ENCODE results near the gene RHNO1. TPM values are rescaled to one million over a fixed set of nuclear protein-coding genes. Genes with fewer than 3 reads are reported as not detected.
A peak's percentile ranks its signal among the peaks of the same experiment; 100 is the strongest.

The RHNO1 gene
- total and polyA plus RNA-seq, 11 donors = 3.1 to 15.0 (median 5.7) TPM

DNA sequence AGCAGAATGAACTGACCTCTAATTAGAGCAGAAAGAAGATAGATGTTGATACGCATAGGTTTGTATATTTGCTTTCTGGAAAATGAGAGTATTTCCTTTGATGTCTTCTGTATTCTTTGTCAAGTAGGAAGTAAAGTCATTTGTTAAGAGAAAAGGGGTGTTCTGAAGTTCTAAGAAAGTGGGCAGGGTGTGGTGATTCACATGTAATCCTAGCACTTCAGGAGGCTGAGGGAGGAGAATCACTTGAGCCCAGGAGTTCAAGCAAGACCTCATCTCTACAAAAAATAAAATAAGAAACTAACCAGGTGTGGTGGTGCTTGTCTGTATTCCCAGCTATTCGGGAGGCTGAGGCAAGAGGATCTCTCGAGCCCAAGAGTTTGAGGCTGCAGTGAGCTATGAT lies 2.8 kb downstream of the RHNO1 start:
- ATAC-seq (no peak), DNase-seq (no peak)
- Histone ChIP-seq H3K9me3 (no peaks in the 10 kb centered on the region), H3K27ac (no peak overlapping the region), H3K36me3 (peaks cover 0 to 9% (median 0%) of the 10 kb centered on the region in 9 donors), H3K4me1 (peaks cover 0 to 33% (median 16%) of the 10 kb centered on the region in 12 donors), H3K27me3 (no peaks in the 10 kb centered on the region), H3K4me3 (no peak overlapping the region)
- TF ChIP-seq POLR2A (IDR thresholded peaks at IDR 0.05) = no peak
- TF ChIP-seq, protein P1, sequence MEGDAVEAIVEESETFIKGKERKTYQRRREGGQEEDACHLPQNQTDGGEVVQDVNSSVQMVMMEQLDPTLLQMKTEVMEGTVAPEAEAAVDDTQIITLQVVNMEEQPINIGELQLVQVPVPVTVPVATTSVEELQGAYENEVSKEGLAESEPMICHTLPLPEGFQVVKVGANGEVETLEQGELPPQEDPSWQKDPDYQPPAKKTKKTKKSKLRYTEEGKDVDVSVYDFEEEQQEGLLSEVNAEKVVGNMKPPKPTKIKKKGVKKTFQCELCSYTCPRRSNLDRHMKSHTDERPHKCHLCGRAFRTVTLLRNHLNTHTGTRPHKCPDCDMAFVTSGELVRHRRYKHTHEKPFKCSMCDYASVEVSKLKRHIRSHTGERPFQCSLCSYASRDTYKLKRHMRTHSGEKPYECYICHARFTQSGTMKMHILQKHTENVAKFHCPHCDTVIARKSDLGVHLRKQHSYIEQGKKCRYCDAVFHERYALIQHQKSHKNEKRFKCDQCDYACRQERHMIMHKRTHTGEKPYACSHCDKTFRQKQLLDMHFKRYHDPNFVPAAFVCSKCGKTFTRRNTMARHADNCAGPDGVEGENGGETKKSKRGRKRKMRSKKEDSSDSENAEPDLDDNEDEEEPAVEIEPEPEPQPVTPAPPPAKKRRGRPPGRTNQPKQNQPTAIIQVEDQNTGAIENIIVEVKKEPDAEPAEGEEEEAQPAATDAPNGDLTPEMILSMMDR (IDR thresholded peaks at IDR 0.05) = no peak
- intact Hi-C loops (cut with DNase I) = loop anchor here in 4 of 10 donors (10.0 kb wide), 2 partner anchors 65 to 155 kb away; no protein-coding TSS in a partner anchor
- WGBS, 4 donors = 97 to 100% (median 97%) methylated on average over 3 of the region's 3 CpGs

DNA sequence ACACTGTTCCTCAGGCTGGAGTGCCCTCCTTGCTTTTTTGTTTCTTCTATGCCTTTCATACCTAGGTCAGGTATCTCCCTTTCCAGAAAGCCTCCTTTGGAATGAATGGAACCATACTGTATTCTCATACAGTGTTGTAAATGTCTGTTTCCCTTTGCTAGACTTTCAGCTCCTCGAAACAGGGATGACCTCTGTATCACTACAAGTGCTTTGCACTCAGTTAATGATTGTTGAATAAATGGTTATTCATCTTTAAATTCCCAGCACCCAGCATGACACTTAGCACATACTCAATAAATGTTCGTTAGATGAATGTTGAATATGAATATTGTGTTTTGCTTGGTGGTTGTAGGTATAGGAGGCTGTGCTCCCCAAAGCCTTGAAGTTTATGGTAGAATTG lies 7.8 kb downstream of the RHNO1 start:
- TF ChIP-seq POLR2A (IDR thresholded peaks at IDR 0.05) = no peak
- TF ChIP-seq, protein P1 (IDR thresholded peaks at IDR 0.05) = no peak
- intact Hi-C loops (cut with DNase I) = loop anchor here (1.0 to 10.0 kb wide), 9 partner anchors 57 to 152 kb away; partner anchors contain the start of gene TEAD4 (in 1 of the 10)
- no peak overlapping the region for H3K4me3 ChIP-seq
- ATAC-seq (no peak), DNase-seq (no peak)
- H3K4me1 ChIP-seq = peaks cover 0 to 2% (median 0%) of the 10 kb centered on the region in 12 donors
- H3K36me3 ChIP-seq = peaks cover 0 to 24% (median 0%) of the 10 kb centered on the region in 9 donors
- H3K9me3 ChIP-seq = no peaks in the 10 kb centered on the region
- no peak overlapping the region for H3K27ac ChIP-seq
- H3K27me3 ChIP-seq = no peaks in the 10 kb centered on the region
- WGBS, 4 donors = 77 to 89% (median 83%) methylated on average over 2 of the region's 2 CpGs

DNA sequence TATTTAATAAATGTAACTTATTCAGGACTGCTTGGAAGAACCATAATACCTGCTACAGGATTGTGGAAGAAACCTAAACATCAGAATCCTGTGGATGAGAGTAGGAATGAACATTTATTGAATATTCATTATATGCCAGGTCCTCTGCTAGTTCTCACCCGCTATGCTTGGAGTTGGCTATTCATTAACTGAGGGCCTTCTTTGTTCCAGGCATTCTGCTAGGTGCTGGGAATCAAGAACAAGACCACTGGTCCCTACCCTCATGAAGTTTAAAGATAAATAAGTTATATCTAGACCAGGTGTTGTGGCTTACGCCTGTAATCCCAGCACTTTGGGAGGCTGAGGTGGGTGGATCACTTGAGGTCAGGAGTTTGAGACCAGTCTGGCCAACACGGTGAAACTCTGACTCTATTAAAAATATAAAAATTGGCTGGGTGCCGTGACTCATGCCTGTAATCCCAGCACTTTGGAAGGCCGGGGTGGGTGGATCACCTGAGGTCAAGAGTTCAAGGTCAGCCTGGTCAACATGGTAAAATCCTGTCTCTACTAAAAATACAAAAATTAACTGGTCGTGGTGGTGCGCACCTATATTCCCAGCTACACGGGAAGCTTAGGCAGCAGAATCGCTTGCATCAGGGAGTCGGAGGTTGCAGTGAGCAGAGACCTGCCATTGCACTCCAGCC lies 9.9 kb downstream of the RHNO1 start:
- H3K27ac ChIP-seq = no peak overlapping the region
- peaks cover 0 to 24% (median 0%) of the 10 kb centered on the region in 9 donors for H3K36me3 ChIP-seq
- H3K9me3 ChIP-seq = no peaks in the 10 kb centered on the region
- no peak overlapping the region for H3K4me3 ChIP-seq
- intact Hi-C loops (cut with DNase I) = loop anchor here in 9 of 10 donors (2.0 to 10.0 kb wide), 7 partner anchors 55 to 150 kb away; partner anchors contain the start of gene TEAD4 (in 1 of the 9)
- DNase-seq = no peak
- WGBS, 4 donors = 93 to 95% (median 94%) methylated on average over 10 of the region's 10 CpGs
- no peak for ATAC-seq
- TF ChIP-seq, protein P1 (IDR thresholded peaks at IDR 0.05) = no peak
- no peak for TF ChIP-seq POLR2A (IDR thresholded peaks at IDR 0.05)
- H3K4me1 ChIP-seq = peaks cover 0 to 13% (median 5%) of the 10 kb centered on the region in 12 donors
- H3K27me3 ChIP-seq = no peaks in the 10 kb centered on the region

DNA sequence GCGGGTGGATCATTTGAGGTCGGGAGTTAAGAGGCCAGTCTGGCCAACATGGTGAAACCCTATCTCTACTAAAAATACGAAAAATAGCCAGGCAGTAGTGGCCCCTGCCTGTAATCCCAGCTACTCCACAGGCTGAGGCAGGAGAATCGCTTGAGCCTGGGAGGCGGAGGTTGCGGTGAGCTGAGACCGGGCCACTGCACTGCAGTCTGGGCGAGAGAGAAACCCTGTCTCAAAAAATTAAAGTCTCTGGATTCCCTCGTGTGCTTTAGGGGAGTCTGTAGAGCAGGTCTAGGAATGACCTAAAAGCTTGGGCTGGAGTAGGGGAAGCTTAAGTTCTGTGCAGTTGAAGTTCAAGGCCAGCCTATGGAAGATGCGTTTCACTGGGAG lies 13.0 kb downstream of the RHNO1 start:
- DNase-seq (no peak), ATAC-seq (no peak)
- Histone ChIP-seq H3K4me3 (peak overlapping the region in 11 of 12 donors; percentile 62 to 97 (median 88)), H3K27ac (peak overlapping the region in 11 of 12 donors; percentile 53 to 98 (median 85)), H3K4me1 (peaks cover 0 to 25% (median 11%) of the 10 kb centered on the region in 12 donors), H3K27me3 (no peaks in the 10 kb centered on the region), H3K36me3 (peaks cover 0 to 24% (median 0%) of the 10 kb centered on the region in 9 donors), H3K9me3 (no peaks in the 10 kb centered on the region)
- TF ChIP-seq, protein P1 (IDR thresholded peaks at IDR 0.05) = no peak
- no peak for TF ChIP-seq POLR2A (IDR thresholded peaks at IDR 0.05)
- intact Hi-C loops (cut with DNase I) = loop anchor here in 1 of 10 donors (10.0 kb wide), 1 partner anchor 55 kb away; no protein-coding TSS in a partner anchor
- 73 to 76% (median 75%) methylated on average over 10 of the region's 10 CpGs for WGBS, 4 donors
